22Rv1 (cell line): Measurements from ENCODE around the gene CARMIL1.

ENCODE experiments used
- CTCF ChIP-seq: fragments of 450-650 bp; IDR thresholded peaks from 2 replicates; pipeline ENCODE4 v1.5.1; 2017; ENCODE audit warnings: mild to moderate bottlenecking
- ZFX ChIP-seq: fragments of 450-650 bp; IDR thresholded peaks from 2 replicates; pipeline ENCODE4 v1.6.1; 2017; ENCODE audit warnings: antibody characterized with exemption, borderline replicate concordance

GRCh38 chr6:25435416-25435985 is 156.3 kb downstream of the CARMIL1 start:
- TF ChIP-seq CTCF, result no peak
- TF ChIP-seq ZFX, result no peak
